Sigmoid colon (tissue), 4 donors: ENCODE results near the gene ANKRD13D.

Experiments
- CTCF ChIP-seq, 4 experiments: fragments of 450-650 bp in 3 of 4; fragments of 200-600 bp in 1 of 4; IDR thresholded peaks; one replicate each; pipeline ENCODE4 v1.5.1; 2016 to 2019; ENCODE audit warnings: antibody characterized with exemption in 4 of 4, mild to moderate bottlenecking in 3 of 4, moderate library complexity in 2 of 4
- POLR2A ChIP-seq, 2 donors: fragments of 450-650 bp; IDR thresholded peaks; one replicate each; pipeline ENCODE4 v1.6.1; 2016; ENCODE audit warnings: antibody characterized with exemption in 2 of 2, mild to moderate bottlenecking in 2 of 2, moderate library complexity in 2 of 2
- POLR2AphosphoS5 ChIP-seq, 4 donors: sonication (generic); formaldehyde crosslinking; IDR thresholded peaks; one replicate each; pipeline ENCODE4 v1.6.1; 2017; ENCODE audit warnings: antibody characterized with exemption in 4 of 4

DNA sequence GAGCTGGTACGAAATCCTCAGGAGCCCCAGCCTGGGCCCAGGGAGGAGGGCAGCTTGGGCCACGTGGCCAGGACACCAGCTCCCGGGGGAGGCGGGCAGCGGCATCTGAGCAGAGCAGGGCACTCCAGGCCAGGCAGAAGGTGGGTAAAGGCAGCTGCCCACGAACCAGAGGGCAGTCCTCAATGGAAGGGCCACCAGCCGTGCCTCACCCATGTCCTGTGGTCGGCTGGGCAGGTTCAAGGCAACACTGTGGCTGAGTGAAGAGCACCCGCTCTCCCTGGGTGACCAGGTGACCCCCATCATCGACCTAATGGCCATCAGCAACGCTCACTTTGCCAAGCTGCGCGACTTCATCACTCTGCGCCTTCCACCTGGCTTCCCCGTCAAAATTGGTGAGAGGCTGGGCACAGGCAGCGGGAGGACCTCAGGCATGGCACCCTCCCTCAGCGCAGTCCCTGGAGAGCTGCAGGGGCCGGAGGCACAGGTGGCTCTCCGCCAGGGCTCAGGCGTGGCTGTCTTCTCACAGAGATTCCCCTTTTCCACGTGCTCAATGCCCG, 11.7 kb downstream of the ANKRD13D start:
- no peak for TF ChIP-seq POLR2AphosphoS5 (IDR thresholded peaks at IDR 0.05)
- TF ChIP-seq CTCF (IDR thresholded peaks at IDR 0.05) = no peak
- no peak for TF ChIP-seq POLR2A (IDR thresholded peaks at IDR 0.05)
